GM12878 (cell line): ENCODE results near the gene CACFD1. TPM values are rescaled to one million over a fixed set of nuclear protein-coding genes. Genes with fewer than 3 reads are reported as not detected.

Experiments used
- CBFB ChIP-seq: IDR thresholded peaks from 2 replicates; pipeline ENCODE4 v1.6.1; 2016; ENCODE audit warnings: antibody characterized with exemption, low read depth
- MLLT1 ChIP-seq: fragments of 450-650 bp; IDR thresholded peaks from 2 replicates; pipeline ENCODE4 v1.6.1; 2016; ENCODE audit warnings: mild to moderate bottlenecking
- PRDM15 ChIP-seq: fragments of 450-650 bp; formaldehyde crosslinking; IDR thresholded peaks from 2 replicates; pipeline ENCODE4 v1.4.0; 2020; ENCODE audit warnings: mild to moderate bottlenecking, moderate library complexity
- ZBTB11 ChIP-seq: fragments of 450-650 bp; formaldehyde crosslinking; IDR thresholded peaks from 2 replicates; pipeline ENCODE4 v1.5.0; 2022; ENCODE audit warnings: mild to moderate bottlenecking, missing genetic modification characterization
- ZBTB33 ChIP-seq: fragments of 450-650 bp; IDR thresholded peaks from 2 replicates; pipeline ENCODE4 v1.6.1; 2017; ENCODE audit warnings: mild to moderate bottlenecking
- polyA plus RNA-seq, 11 experiments: library from polyadenylated mRNA; depleted of rRNA in 4 of 11; unstranded in 6 of 11; stranded (reverse) in 5 of 11; fragments of >200 nt; fragmentation: Nextera tagmentation in 4 of 11; fragmentation: Illumina TruSeq in 1 of 11; extraction: Ambion mirVana in 4 of 11; extraction: Trizol in 1 of 11; gene quantifications; 1 replicate in 1 of 11; 2 replicates in 10 of 11; pipeline versions ENCODE4 v1.2.1 to v1.2.3, GENCODE V29; 2011 to 2016; ENCODE audit warnings: inconsistent platforms in 2 of 11, missing spikeins in 2 of 11, low read depth in 1 of 11
- total RNA-seq, 4 experiments: library from RNA; depleted of rRNA in 3 of 4; stranded (reverse); fragments of >200 nt in 3 of 4; fragmentation: Illumina TruSeq in 1 of 4; extraction: Trizol in 1 of 4; gene quantifications; 2 replicates each; pipeline versions ENCODE4 v1.2.1 to v1.2.3, GENCODE V29; 2013 to 2021
- TF ChIP-seq, protein P1 (sequence below): IDR thresholded peaks from 2 replicates; pipeline ENCODE4 v1.6.1; 2011; ENCODE audit warnings: borderline replicate concordance, low read depth, mild to moderate bottlenecking, moderate library complexity, low read length; ENCODE audit not compliant: insufficient read depth, poor library complexity, severe bottlenecking
- TF ChIP-seq, protein P2 (sequence below), 3 experiments: IDR thresholded peaks in 2 of 3; conservative IDR thresholded peaks in 1 of 3; 2 replicates each; pipeline ENCODE4 v1.5.1; 2011; ENCODE audit warnings: low read depth in 3 of 3, low read length in 3 of 3, mild to moderate bottlenecking in 3 of 3, control low read depth in 2 of 3, moderate library complexity in 2 of 3, inconsistent platforms in 1 of 3, mixed read lengths in 1 of 3; ENCODE audit not compliant: control insufficient read depth in 2 of 3, insufficient read depth in 1 of 3; ENCODE audit errors: extremely low read depth in 1 of 3

The CACFD1 gene
- total and polyA plus RNA-seq, 10 of the 15 experiments (the other 5 are each of a cell fraction or from before 2014, with no cell fraction given), result 0.09 to 5.8 (median 1.4) TPM; not detected in 1

DNA sequence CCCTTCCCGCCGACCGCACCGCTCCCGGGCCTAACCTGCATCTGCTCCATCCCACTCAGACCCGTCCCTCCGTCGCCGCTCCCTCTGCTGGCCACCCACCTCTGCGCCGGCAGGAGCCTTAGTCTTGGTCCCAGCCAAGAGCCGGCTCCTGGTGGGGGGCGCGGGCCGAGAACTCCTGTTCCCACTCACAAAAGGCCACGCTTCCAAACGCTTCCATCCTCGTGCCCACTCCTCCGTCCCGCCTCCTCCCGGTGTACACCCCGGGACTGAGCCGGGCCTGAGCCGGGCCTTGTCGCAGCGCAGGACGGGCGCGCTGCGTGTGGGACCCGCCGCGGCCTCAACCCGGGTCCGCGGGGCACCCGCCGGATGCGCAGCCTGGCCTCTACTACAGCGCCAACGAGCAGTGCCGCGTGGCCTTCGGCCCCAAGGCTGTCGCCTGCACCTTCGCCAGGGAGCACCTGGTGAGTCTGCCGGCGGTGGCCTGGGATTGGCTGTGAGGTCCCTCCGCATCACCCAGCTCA lies 30.1 kb upstream of the CACFD1 start (continued):
- TF ChIP-seq, protein P1, sequence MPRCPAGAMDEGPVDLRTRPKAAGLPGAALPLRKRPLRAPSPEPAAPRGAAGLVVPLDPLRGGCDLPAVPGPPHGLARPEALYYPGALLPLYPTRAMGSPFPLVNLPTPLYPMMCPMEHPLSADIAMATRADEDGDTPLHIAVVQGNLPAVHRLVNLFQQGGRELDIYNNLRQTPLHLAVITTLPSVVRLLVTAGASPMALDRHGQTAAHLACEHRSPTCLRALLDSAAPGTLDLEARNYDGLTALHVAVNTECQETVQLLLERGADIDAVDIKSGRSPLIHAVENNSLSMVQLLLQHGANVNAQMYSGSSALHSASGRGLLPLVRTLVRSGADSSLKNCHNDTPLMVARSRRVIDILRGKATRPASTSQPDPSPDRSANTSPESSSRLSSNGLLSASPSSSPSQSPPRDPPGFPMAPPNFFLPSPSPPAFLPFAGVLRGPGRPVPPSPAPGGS, result no peak
- TF ChIP-seq PRDM15 (no peak), ZBTB11 (CRISPR knock-in tag) (no peak), MLLT1 (no peak), CBFB (no peak), ZBTB33 (no peak)
- TF ChIP-seq, protein P2, sequence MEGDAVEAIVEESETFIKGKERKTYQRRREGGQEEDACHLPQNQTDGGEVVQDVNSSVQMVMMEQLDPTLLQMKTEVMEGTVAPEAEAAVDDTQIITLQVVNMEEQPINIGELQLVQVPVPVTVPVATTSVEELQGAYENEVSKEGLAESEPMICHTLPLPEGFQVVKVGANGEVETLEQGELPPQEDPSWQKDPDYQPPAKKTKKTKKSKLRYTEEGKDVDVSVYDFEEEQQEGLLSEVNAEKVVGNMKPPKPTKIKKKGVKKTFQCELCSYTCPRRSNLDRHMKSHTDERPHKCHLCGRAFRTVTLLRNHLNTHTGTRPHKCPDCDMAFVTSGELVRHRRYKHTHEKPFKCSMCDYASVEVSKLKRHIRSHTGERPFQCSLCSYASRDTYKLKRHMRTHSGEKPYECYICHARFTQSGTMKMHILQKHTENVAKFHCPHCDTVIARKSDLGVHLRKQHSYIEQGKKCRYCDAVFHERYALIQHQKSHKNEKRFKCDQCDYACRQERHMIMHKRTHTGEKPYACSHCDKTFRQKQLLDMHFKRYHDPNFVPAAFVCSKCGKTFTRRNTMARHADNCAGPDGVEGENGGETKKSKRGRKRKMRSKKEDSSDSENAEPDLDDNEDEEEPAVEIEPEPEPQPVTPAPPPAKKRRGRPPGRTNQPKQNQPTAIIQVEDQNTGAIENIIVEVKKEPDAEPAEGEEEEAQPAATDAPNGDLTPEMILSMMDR (IDR thresholded peaks at IDR 0.05 in 2 of 3, conservative IDR thresholded peaks at IDR 0.05 in 1 of 3; ENCODE audit: control insufficient read depth in 2 of 3, extremely low read depth in 1 of 3, insufficient read depth in 1 of 3, low read depth in 3 of 3, low read length in 3 of 3), result peak; percentile 11 to 40 (median 36); a peak in 3 of 6 replicates
